KG1 (cell line): ENCODE results near the gene RNF138.
"Not testable (repeated sequence)": the region's sequence is repeated elsewhere in the genome, so short reads cannot be mapped to it uniquely, and the experiment has no call there.

Experiments used
- DNase-seq: peaks from one replicate; lab custom pipeline; 2025; lab: John Stamatoyannopoulos, UW

RNF138 gene

GRCh38 chr18:32175265-32175664 lies 83.6 kb downstream of the RNF138 start:
- DNase-seq, result no peak

DNA sequence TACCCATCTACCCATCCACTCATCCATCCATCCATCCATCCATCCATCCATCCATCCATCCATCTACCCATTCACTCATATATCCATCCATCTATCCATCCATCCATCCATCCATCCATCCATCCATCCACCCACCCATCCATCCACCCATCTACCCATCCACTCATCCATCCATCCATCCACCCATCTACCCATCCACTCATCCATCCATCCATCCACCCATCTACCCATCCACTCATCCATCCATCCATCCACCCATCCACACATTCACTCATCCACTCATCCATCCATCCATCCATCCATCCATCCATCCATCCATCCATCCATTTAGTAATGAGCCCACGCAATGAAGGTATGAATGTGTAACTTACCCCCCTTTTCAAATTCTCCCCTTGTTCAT lies 85.1 kb downstream of the RNF138 start:
- DNase-seq, result not testable (repeated sequence)

DNA sequence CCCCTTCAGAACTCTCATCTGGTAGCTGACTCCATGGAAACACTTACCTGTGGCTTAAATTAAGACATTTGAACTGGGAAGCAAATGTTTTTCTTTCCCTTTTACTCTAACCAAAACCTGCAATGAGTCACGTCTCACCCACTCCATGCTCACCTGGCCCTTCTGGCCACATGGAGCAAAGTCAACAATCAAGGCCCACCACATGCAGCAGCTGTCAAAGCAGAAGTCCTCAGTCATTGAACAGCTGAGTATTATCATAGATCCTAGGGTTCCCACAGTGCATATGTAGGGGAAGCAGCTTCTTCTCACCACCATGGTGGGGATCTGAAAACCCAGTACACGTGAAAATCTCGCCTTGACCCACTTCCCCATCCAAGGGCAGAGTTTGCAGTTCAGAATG lies 85.9 kb downstream of the RNF138 start:
- DNase-seq, result no peak
